Embryonic facial prominence (tissue), 1 donor: ENCODE results near the gene ADGRG7.

Experiments
- DNase-seq: peaks from one replicate; pipeline ENCODE4 v3.0.0-alpha.2; 2016; ENCODE audit errors: extremely low spot score

ADGRG7 gene

GRCh38 chr3:100600181-100601042, 9.0 kb upstream of the ADGRG7 start:
- no peak for DNase-seq

- no peak for DNase-seq
Observed at GRCh38 chr3:100602506-100603444, 6.6 kb upstream of the ADGRG7 start.

GRCh38 chr3:100603469-100603868, 5.9 kb upstream of the ADGRG7 start:
- DNase-seq = no peak

GRCh38 chr3:100605358-100605757, 4.0 kb upstream of the ADGRG7 start:
- DNase-seq = no peak

- DNase-seq = no peak
Observed at GRCh38 chr3:100606894-100607512, 2.4 kb upstream of the ADGRG7 start.

GRCh38 chr3:100609963-100610362, 562 bp downstream of the ADGRG7 start:
- no peak for DNase-seq

- DNase-seq = no peak
Observed at GRCh38 chr3:100611221-100611620, 1.8 kb downstream of the ADGRG7 start.

GRCh38 chr3:100613721-100614390, 4.5 kb downstream of the ADGRG7 start:
- no peak for DNase-seq

- DNase-seq = no peak
Observed at GRCh38 chr3:100614941-100615340, 5.5 kb downstream of the ADGRG7 start.

- DNase-seq = no peak
Observed at GRCh38 chr3:100615684-100616083, 6.3 kb downstream of the ADGRG7 start.

- no peak for DNase-seq
Observed at GRCh38 chr3:100621251-100621650, 11.8 kb downstream of the ADGRG7 start.

GRCh38 chr3:100627491-100627890, 18.1 kb downstream of the ADGRG7 start:
- no peak for DNase-seq

- no peak for DNase-seq
Observed at GRCh38 chr3:100629421-100630127, 20.2 kb downstream of the ADGRG7 start.

GRCh38 chr3:100630664-100631063, 21.3 kb downstream of the ADGRG7 start:
- no peak for DNase-seq

GRCh38 chr3:100631236-100631635, 21.8 kb downstream of the ADGRG7 start:
- DNase-seq = no peak

GRCh38 chr3:100634493-100635272, 25.3 kb downstream of the ADGRG7 start:
- DNase-seq = no peak

GRCh38 chr3:100635273-100635701, 25.9 kb downstream of the ADGRG7 start:
- no peak for DNase-seq

GRCh38 chr3:100637197-100637631, 27.8 kb downstream of the ADGRG7 start:
- DNase-seq = no peak

GRCh38 chr3:100640633-100641032, 31.2 kb downstream of the ADGRG7 start:
- DNase-seq = no peak

- DNase-seq = no peak
Observed at GRCh38 chr3:100641471-100642032, 32.2 kb downstream of the ADGRG7 start.
